ENCODE data around the gene SFXN3. TPM values are rescaled to one million over a fixed set of nuclear protein-coding genes. Genes with fewer than 3 reads are reported as not detected.

Gene SFXN3
- total RNA-seq, 4 donors from 2014 or later: 55.5 to 127 (median 79.6) TPM

GRCh38 chr10:101003639-101004206 lies 27.3 kb upstream of the SFXN3 start:
- 92 to 93% methylated on average over 11 to 18 of the region's 18 CpGs for WGBS, 2 donors
- no peak for DNase-seq (ENCODE audit: low spot score in 2 of 2)
- no peak overlapping the region for H3K4me3 ChIP-seq (ENCODE audit: low read depth, poor library complexity, severe bottlenecking)
- intact Hi-C loops (cut with DNase I; ENCODE audit: low total_unique reads): no loop called here
- no peak for TF ChIP-seq POLR2A (IDR thresholded peaks at IDR 0.05)
- TF ChIP-seq CTCF (IDR thresholded peaks at IDR 0.05): no peak

GRCh38 chr10:101005361-101005760 lies 25.7 kb upstream of the SFXN3 start:
- no peak overlapping the region for H3K4me3 ChIP-seq (ENCODE audit: low read depth, poor library complexity, severe bottlenecking)
- intact Hi-C loops (cut with DNase I; ENCODE audit: low total_unique reads): no loop called here
- no peak for DNase-seq (ENCODE audit: low spot score in 2 of 2)
- 80 to 84% methylated on average over 23 of the region's 23 CpGs for WGBS, 2 donors
- TF ChIP-seq POLR2A (IDR thresholded peaks at IDR 0.05) (no peak), CTCF (IDR thresholded peaks at IDR 0.05) (no peak)

GRCh38 chr10:101005869-101006567 lies 25.0 kb upstream of the SFXN3 start:
- 93 to 94% methylated on average over 4 of the region's 4 CpGs for WGBS, 2 donors
- no peak for TF ChIP-seq POLR2A (IDR thresholded peaks at IDR 0.05)
- TF ChIP-seq CTCF (IDR thresholded peaks at IDR 0.05): no peak
- DNase-seq (ENCODE audit: low spot score in 2 of 2): no peak
- intact Hi-C loops (cut with DNase I; ENCODE audit: low total_unique reads): no loop called here
- H3K4me3 ChIP-seq (ENCODE audit: low read depth, poor library complexity, severe bottlenecking): no peak overlapping the region

GRCh38 chr10:101006593-101007098 lies 24.4 kb upstream of the SFXN3 start:
- 85 to 88% methylated on average over 32 to 33 of the region's 33 CpGs for WGBS, 2 donors
- TF ChIP-seq CTCF (IDR thresholded peaks at IDR 0.05): no peak
- TF ChIP-seq POLR2A (IDR thresholded peaks at IDR 0.05): no peak
- intact Hi-C loops (cut with DNase I; ENCODE audit: low total_unique reads): no loop called here
- DNase-seq (ENCODE audit: low spot score in 2 of 2): no peak
- H3K4me3 ChIP-seq (ENCODE audit: low read depth, poor library complexity, severe bottlenecking): no peak overlapping the region

- TF ChIP-seq CTCF (IDR thresholded peaks at IDR 0.05) (no peak), POLR2A (IDR thresholded peaks at IDR 0.05) (no peak)
- intact Hi-C loops (cut with DNase I; ENCODE audit: low total_unique reads): no loop called here
- H3K4me3 ChIP-seq (ENCODE audit: low read depth, poor library complexity, severe bottlenecking): no peak overlapping the region
- DNase-seq (ENCODE audit: low spot score in 2 of 2): no peak
- 63 to 65% methylated on average over 9 to 10 of the region's 11 CpGs for WGBS, 2 donors
Observed at GRCh38 chr10:101007099-101007711, 23.8 kb upstream of the SFXN3 start.

Data from lower leg skin (tissue), 4 donors.